Endothelial cell (in vitro differentiated cells): ENCODE results near the gene CCDC7. TPM values are rescaled to one million over a fixed set of nuclear protein-coding genes. Genes with fewer than 3 reads are reported as not detected.
"Not testable (repeated sequence)": the region's sequence is repeated elsewhere in the genome, so short reads cannot be mapped to it uniquely, and the experiment has no call there.

ENCODE experiments used
- DNase-seq: peaks from one replicate; pipeline ENCODE4 v3.0.0; 2021; ENCODE audit warnings: low spot score
- H3K27ac Mint-ChIP-seq: one replicate; pipeline ENCODE4 v1.8.0; 2021; ENCODE audit warnings: mixed read lengths, inconsistent platforms; ENCODE audit not compliant: unreplicated experiment
- H3K27me3 Mint-ChIP-seq: one replicate; pipeline ENCODE4 v1.8.0; 2021; ENCODE audit warnings: mild to moderate bottlenecking, moderate library complexity, mixed read lengths, inconsistent platforms; ENCODE audit not compliant: unreplicated experiment
- H3K36me3 Mint-ChIP-seq: one replicate; pipeline ENCODE4 v1.8.0; 2021; ENCODE audit warnings: mild to moderate bottlenecking, low read depth, mixed read lengths, inconsistent platforms; ENCODE audit not compliant: unreplicated experiment
- H3K4me1 Mint-ChIP-seq: one replicate; pipeline ENCODE4 v1.8.0; 2021; ENCODE audit warnings: mild to moderate bottlenecking, mixed read lengths, inconsistent platforms; ENCODE audit not compliant: unreplicated experiment
- H3K4me3 Mint-ChIP-seq: one replicate; pipeline ENCODE4 v1.8.0; 2021; ENCODE audit warnings: mild to moderate bottlenecking, mixed read lengths, inconsistent platforms; ENCODE audit not compliant: unreplicated experiment
- H3K9me3 Mint-ChIP-seq: one replicate; pipeline ENCODE4 v1.8.0; 2021; ENCODE audit warnings: mixed read lengths, inconsistent platforms; ENCODE audit not compliant: unreplicated experiment
- total RNA-seq: library from RNA; stranded (reverse); fragmentation: NEBNext Ultra II Directional; extraction: Animal tissue kit (Norgen Biotek cat#: 25700); gene quantifications from one replicate; pipeline ENCODE4 v1.2.1, GENCODE V29; 2021; ENCODE audit not compliant: unreplicated experiment
- TF ChIP-seq, protein P1 (sequence below): fragments of 200-600 bp; sonication (generic); IDR thresholded peaks from one replicate; pipeline ENCODE4 v1.5.0; 2021; ENCODE audit warnings: antibody characterized with exemption; ENCODE audit not compliant: unreplicated experiment

CCDC7 gene
- total RNA-seq, 1 donor from 2014 or later, result 5.4 TPM

DNA sequence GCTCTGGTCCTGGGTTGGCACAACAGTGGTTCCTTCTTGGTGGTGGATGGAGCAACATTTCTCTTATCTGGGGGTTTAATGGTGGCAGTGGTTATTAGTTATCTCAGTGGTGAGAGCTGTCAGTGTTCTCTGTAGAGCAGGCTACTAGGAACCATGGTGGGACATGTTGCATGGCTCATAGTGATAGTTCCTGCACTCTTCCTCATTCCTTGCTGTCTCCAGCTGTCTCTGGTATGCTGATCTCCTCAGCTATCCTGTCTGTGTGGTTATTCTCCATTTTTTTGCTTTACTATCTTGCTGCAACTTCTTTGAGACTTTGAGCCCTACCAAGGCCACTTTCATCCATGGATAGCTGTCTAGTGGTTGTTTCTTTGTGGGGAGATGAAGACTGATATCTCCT lies 44.0 kb downstream of the CCDC7 start:
- TF ChIP-seq, protein P1, sequence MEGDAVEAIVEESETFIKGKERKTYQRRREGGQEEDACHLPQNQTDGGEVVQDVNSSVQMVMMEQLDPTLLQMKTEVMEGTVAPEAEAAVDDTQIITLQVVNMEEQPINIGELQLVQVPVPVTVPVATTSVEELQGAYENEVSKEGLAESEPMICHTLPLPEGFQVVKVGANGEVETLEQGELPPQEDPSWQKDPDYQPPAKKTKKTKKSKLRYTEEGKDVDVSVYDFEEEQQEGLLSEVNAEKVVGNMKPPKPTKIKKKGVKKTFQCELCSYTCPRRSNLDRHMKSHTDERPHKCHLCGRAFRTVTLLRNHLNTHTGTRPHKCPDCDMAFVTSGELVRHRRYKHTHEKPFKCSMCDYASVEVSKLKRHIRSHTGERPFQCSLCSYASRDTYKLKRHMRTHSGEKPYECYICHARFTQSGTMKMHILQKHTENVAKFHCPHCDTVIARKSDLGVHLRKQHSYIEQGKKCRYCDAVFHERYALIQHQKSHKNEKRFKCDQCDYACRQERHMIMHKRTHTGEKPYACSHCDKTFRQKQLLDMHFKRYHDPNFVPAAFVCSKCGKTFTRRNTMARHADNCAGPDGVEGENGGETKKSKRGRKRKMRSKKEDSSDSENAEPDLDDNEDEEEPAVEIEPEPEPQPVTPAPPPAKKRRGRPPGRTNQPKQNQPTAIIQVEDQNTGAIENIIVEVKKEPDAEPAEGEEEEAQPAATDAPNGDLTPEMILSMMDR, result no peak
- H3K27ac Mint-ChIP-seq, result no peak overlapping the region
- H3K36me3 Mint-ChIP-seq, result peaks cover 37% of the 10 kb centered on the region
- peaks cover 3% of the 10 kb centered on the region for H3K27me3 Mint-ChIP-seq
- H3K9me3 Mint-ChIP-seq, result peaks cover 17% of the 10 kb centered on the region
- H3K4me3 Mint-ChIP-seq, result peak overlapping the region; percentile 57
- no peaks in the 10 kb centered on the region for H3K4me1 Mint-ChIP-seq
- DNase-seq, result no peak

DNA sequence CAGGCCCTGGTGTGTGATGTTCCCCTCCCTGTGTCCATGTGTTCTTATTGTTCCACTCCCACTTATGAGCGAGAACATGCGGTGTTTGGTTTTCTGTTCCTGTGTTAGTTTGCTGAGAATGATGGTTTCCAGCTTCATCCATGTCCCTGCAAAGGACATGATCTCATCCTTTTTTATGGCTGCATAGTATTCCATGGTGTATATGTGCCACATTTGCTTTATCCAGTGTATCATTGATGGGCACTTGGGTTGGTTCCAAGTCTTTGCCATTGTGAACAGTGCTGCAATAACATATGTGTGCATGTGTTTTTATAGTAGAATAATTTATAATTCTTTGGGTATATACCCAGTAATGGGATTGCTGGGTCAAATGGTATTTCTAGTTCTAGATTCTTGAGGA lies 48.6 kb downstream of the CCDC7 start:
- not testable (repeated sequence) for DNase-seq, H3K27ac Mint-ChIP-seq, H3K4me1 Mint-ChIP-seq, H3K4me3 Mint-ChIP-seq, H3K9me3 Mint-ChIP-seq, H3K27me3 Mint-ChIP-seq
- peaks cover 16% of the 10 kb centered on the region for H3K36me3 Mint-ChIP-seq

DNA sequence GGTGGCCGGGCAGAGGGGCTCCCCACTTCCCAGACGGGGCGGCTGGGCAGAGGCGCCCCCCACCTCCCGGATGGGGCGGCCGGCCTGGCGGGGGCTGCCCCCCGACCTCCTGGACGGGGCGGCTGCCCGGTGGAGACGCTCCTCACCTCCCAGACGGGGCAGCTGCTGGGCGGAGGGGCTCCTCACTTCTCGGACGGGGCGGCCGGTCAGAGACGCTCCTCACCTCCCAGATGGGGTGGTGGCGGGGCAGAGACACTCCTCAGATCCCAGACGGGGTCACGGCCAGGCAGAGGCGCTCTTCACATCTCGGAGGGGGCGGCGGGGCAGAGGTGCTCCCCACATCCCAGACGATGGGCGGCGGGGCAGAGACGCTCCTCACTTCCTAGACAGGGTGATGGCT lies 54.2 kb downstream of the CCDC7 start:
- not testable (repeated sequence) for H3K4me1 Mint-ChIP-seq, DNase-seq, H3K27ac Mint-ChIP-seq, H3K27me3 Mint-ChIP-seq, H3K4me3 Mint-ChIP-seq
- Mint-ChIP-seq H3K36me3 (peaks cover 39% of the 10 kb centered on the region), H3K9me3 (peaks cover 12% of the 10 kb centered on the region)

- TF ChIP-seq, protein P1, result no peak
- Mint-ChIP-seq H3K4me1 (no peaks in the 10 kb centered on the region), H3K27ac (no peak overlapping the region), H3K4me3 (no peak overlapping the region), H3K9me3 (peaks cover 12% of the 10 kb centered on the region), H3K27me3 (no peaks in the 10 kb centered on the region), H3K36me3 (peaks cover 38% of the 10 kb centered on the region)
- DNase-seq, result no peak
Observed at GRCh38 chr10:32501906-32502305, 56.0 kb downstream of the CCDC7 start.

GRCh38 chr10:32505762-32506420 lies 60.0 kb downstream of the CCDC7 start:
- not testable (repeated sequence) for H3K4me3 Mint-ChIP-seq, H3K27ac Mint-ChIP-seq, H3K27me3 Mint-ChIP-seq, DNase-seq, H3K4me1 Mint-ChIP-seq
- H3K36me3 Mint-ChIP-seq, result peaks cover 27% of the 10 kb centered on the region
- H3K9me3 Mint-ChIP-seq, result peaks cover 13% of the 10 kb centered on the region

DNA sequence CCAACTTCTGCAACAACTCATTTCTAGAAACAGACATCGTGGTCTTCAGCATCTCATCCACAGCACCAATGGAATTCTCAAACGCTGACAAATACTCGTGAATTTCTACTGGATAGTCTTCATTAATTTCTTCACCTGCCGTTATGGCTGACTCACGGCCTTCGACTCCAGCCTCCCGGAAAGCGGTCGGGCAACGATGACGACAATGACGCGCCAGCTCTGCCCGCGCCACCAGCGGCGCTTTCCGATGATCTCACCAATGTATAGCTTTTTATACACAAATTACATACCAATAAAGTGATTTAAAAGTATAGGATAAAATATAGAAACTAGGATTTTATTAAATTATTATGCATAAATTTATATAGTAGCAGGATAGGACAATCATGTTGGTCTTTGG lies 65.7 kb downstream of the CCDC7 start:
- H3K9me3 Mint-ChIP-seq, result peaks cover 3% of the 10 kb centered on the region
- DNase-seq, result no peak
- no peaks in the 10 kb centered on the region for H3K36me3 Mint-ChIP-seq
- H3K4me1 Mint-ChIP-seq, result no peaks in the 10 kb centered on the region
- no peak overlapping the region for H3K4me3 Mint-ChIP-seq
- no peak overlapping the region for H3K27ac Mint-ChIP-seq
- H3K27me3 Mint-ChIP-seq, result peaks cover 2% of the 10 kb centered on the region
- TF ChIP-seq, protein P1, result no peak
